ENCODE results near the gene GSN. TPM values are rescaled to one million over a fixed set of nuclear protein-coding genes. Genes with fewer than 3 reads are reported as not detected.

Gene GSN
- total and polyA plus RNA-seq, 9 of the 15 experiments (the other 6 are each of a cell fraction or from before 2014, with no cell fraction given), result 0.39 to 16.6 (median 8.2) TPM

- TF ChIP-seq EWSR1 (IDR thresholded peaks at IDR 0.05; ENCODE audit: borderline replicate concordance, low read depth, partially characterized antibody) (no peak), ETV6 (IDR thresholded peaks at IDR 0.05; ENCODE audit: borderline replicate concordance in 1 of 2, low read depth in 2 of 2, low read length in 1 of 2) (no peak), ETV6 (CRISPR knock-in tag; IDR thresholded peaks at IDR 0.05; ENCODE audit: borderline replicate concordance) (no peak), SPI1 (IDR thresholded peaks at IDR 0.05; ENCODE audit: borderline replicate concordance, low read depth, low read length) (peak; percentile 95), SRF (CRISPR knock-in tag; IDR thresholded peaks at IDR 0.05) (no peak), HOMEZ (CRISPR knock-in tag; IDR thresholded peaks at IDR 0.05) (no peak), MBD2 (IDR thresholded peaks at IDR 0.05; ENCODE audit: borderline replicate concordance, low read depth) (no peak), ARID3A (IDR thresholded peaks at IDR 0.05; ENCODE audit: borderline replicate concordance, low read depth, low read length) (no peak), KAT2B (IDR thresholded peaks at IDR 0.05; ENCODE audit: low read depth, low read length) (no peak)
These were observed 18.4 kb upstream of the GSN start (continued) for GRCh38 chr9:121249563-121249962.

Measured in K562 (cell line).